NOMO-1 treated with dmso at 0.1 percent for 144 hours (cell line): ENCODE measurements around the gene TSHZ2.

Source experiments
- DNase-seq: peaks from one replicate; lab custom pipeline; 2025; ENCODE audit not compliant: unreplicated experiment; lab: John Stamatoyannopoulos, UW

The TSHZ2 gene

GRCh38 chr20:53370345-53370961, 398.3 kb downstream of the TSHZ2 start:
- no peak for DNase-seq

- DNase-seq = no peak
These were observed 399.1 kb downstream of the TSHZ2 start for GRCh38 chr20:53371216-53371615.

GRCh38 chr20:53376021-53376420, 403.9 kb downstream of the TSHZ2 start:
- DNase-seq = no peak

GRCh38 chr20:53379014-53379832, 407.1 kb downstream of the TSHZ2 start:
- no peak for DNase-seq

- no peak for DNase-seq
These were observed 407.6 kb downstream of the TSHZ2 start for GRCh38 chr20:53379833-53380120.

GRCh38 chr20:53381568-53382262, 409.6 kb downstream of the TSHZ2 start:
- no peak for DNase-seq

GRCh38 chr20:53382263-53382844, 410.2 kb downstream of the TSHZ2 start:
- DNase-seq = no peak

- no peak for DNase-seq
These were observed 411.8 kb downstream of the TSHZ2 start for GRCh38 chr20:53383916-53384315.

- DNase-seq = no peak
These were observed 412.2 kb downstream of the TSHZ2 start for GRCh38 chr20:53384392-53384791.

- no peak for DNase-seq
These were observed 414.0 kb downstream of the TSHZ2 start for GRCh38 chr20:53385941-53386767.

- DNase-seq = no peak
These were observed 416.0 kb downstream of the TSHZ2 start for GRCh38 chr20:53387983-53388675.

- DNase-seq = no peak
These were observed 417.6 kb downstream of the TSHZ2 start for GRCh38 chr20:53389516-53390300.

GRCh38 chr20:53390770-53391169, 418.6 kb downstream of the TSHZ2 start:
- DNase-seq = no peak

- no peak for DNase-seq
These were observed 422.3 kb downstream of the TSHZ2 start for GRCh38 chr20:53394433-53394832.

- no peak for DNase-seq
These were observed 423.2 kb downstream of the TSHZ2 start for GRCh38 chr20:53395188-53395923.

GRCh38 chr20:53399083-53399482, 426.9 kb downstream of the TSHZ2 start:
- DNase-seq = no peak

- DNase-seq = no peak
These were observed 427.6 kb downstream of the TSHZ2 start for GRCh38 chr20:53399592-53400335.
